Raji (cell line): ENCODE results near the gene CPNE2.

Experiments
- POLR2A ChIP-seq: IDR thresholded peaks from 2 replicates; pipeline ENCODE4 v1.6.1; 2011; ENCODE audit warnings: low read depth, low read length, control low read depth; ENCODE audit not compliant: insufficient read depth

CPNE2 gene

GRCh38 chr16:57143149-57143921, 51.0 kb downstream of the CPNE2 start:
- no peak for TF ChIP-seq POLR2A

GRCh38 chr16:57144027-57144426, 51.6 kb downstream of the CPNE2 start:
- no peak for TF ChIP-seq POLR2A

- no peak for TF ChIP-seq POLR2A
These were observed 53.0 kb downstream of the CPNE2 start for GRCh38 chr16:57145046-57146021.

GRCh38 chr16:57146040-57146647, 53.8 kb downstream of the CPNE2 start:
- no peak for TF ChIP-seq POLR2A

GRCh38 chr16:57146735-57147134, 54.4 kb downstream of the CPNE2 start:
- TF ChIP-seq POLR2A: no peak

GRCh38 chr16:57147381-57148221, 55.2 kb downstream of the CPNE2 start:
- TF ChIP-seq POLR2A: no peak

- no peak for TF ChIP-seq POLR2A
These were observed 56.1 kb downstream of the CPNE2 start for GRCh38 chr16:57148481-57148880.

- TF ChIP-seq POLR2A: no peak
These were observed 57.0 kb downstream of the CPNE2 start for GRCh38 chr16:57149391-57149790.

GRCh38 chr16:57150682-57151330, 58.4 kb downstream of the CPNE2 start:
- no peak for TF ChIP-seq POLR2A

GRCh38 chr16:57151369-57151768, 59.0 kb downstream of the CPNE2 start:
- no peak for TF ChIP-seq POLR2A

- TF ChIP-seq POLR2A: no peak
These were observed 60.0 kb downstream of the CPNE2 start for GRCh38 chr16:57152096-57153093.

GRCh38 chr16:57153841-57154240, 61.5 kb downstream of the CPNE2 start:
- TF ChIP-seq POLR2A: no peak

- no peak for TF ChIP-seq POLR2A
These were observed 63.4 kb downstream of the CPNE2 start for GRCh38 chr16:57155702-57156350.

- TF ChIP-seq POLR2A: no peak
These were observed 63.9 kb downstream of the CPNE2 start for GRCh38 chr16:57156351-57156703.
